ENCODE results near the gene GTF2F2. TPM values are rescaled to one million over a fixed set of nuclear protein-coding genes. Genes with fewer than 3 reads are reported as not detected.

Gene GTF2F2
- total RNA-seq, 2 experiments from 2014 or later: 20.1 to 25.1 TPM

GRCh38 chr13:45205124-45205523, 84.8 kb downstream of the GTF2F2 start:
- no TSS peak for BruUV-seq (replicated peaks)
- no peaks in the 10 kb centered on the region for H3K4me1 ChIP-seq (ENCODE audit: insufficient read depth, low read length, poor library complexity, severe bottlenecking)
- H3K36me3 ChIP-seq (ENCODE audit: insufficient read depth, low read length): peaks cover 16% of the 10 kb centered on the region; the same call in 1 of the 2 replicates
- intact Hi-C loops (cut with micrococcal nuclease; ENCODE audit: unreplicated experiment): no loop called here
- H2AFZ ChIP-seq (ENCODE audit: low read length): no peak overlapping the region
- no peak overlapping the region for H3K4me3 ChIP-seq (ENCODE audit: low read depth, low read length, poor library complexity, severe bottlenecking)
- no peaks in the 10 kb centered on the region for H3K9me3 ChIP-seq (ENCODE audit: low read length)
- CTCF ChIA-PET (ENCODE audit: unreplicated experiment): no interaction called here
- no peak for DNase-seq (ENCODE audit: low spot score)
- no peak overlapping the region for H3K27ac ChIP-seq (ENCODE audit: low read depth, low read length, poor library complexity, severe bottlenecking)
- H3K9me2 ChIP-seq (ENCODE audit: insufficient read depth, low read length): no peaks in the 10 kb centered on the region
- no peaks in the 10 kb centered on the region for H4K20me1 ChIP-seq (ENCODE audit: insufficient read depth, low read length)
- POLR2A ChIA-PET: interaction anchor here (0.6 to 1.5 kb wide), 6 partner anchors 12 to 574 kb away, joined by 3 to 6 read pairs (median 4); no protein-coding TSS in a partner anchor
- no peaks in the 10 kb centered on the region for H3K79me2 ChIP-seq (ENCODE audit: insufficient read depth, low read depth, low read length)
- TF ChIP-seq CTCF (conservative IDR thresholded peaks at IDR 0.05; ENCODE audit: low read length) (no peak), EZH2phosphoT487 (IDR thresholded peaks at IDR 0.05; ENCODE audit: borderline replicate concordance, low read depth, low read length) (no peak)
- no peak overlapping the region for H3K4me2 ChIP-seq (ENCODE audit: low read length)

DNA sequence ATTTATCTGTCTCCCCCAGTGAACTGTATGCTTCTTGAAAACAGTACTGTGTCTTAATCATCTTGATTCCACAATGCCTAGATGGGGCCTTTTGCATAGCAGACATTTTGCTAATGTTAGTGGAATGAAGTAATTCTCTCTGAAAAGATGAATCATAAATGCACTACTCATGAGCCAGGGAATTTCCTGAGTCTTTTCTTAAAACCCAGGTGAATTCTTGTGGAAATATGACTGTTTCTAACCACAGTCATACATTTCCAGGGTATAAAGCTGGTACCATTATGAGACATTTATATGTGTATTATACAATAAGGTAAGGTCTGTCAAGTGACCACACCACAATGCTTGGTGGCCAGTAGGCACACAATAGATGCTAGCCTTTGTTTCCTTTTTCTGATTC, 86.0 kb downstream of the GTF2F2 start:
- Histone ChIP-seq H3K4me3 (ENCODE audit: low read depth, low read length, poor library complexity, severe bottlenecking) (no peak overlapping the region), H3K27ac (ENCODE audit: low read depth, low read length, poor library complexity, severe bottlenecking) (no peak overlapping the region), H3K9me2 (ENCODE audit: insufficient read depth, low read length) (no peaks in the 10 kb centered on the region), H3K9me3 (ENCODE audit: low read length) (no peaks in the 10 kb centered on the region), H3K79me2 (ENCODE audit: insufficient read depth, low read depth, low read length) (no peaks in the 10 kb centered on the region), H3K36me3 (ENCODE audit: insufficient read depth, low read length) (peaks cover 26% of the 10 kb centered on the region; the same call in 1 of the 2 replicates), H3K4me2 (ENCODE audit: low read length) (no peak overlapping the region), H2AFZ (ENCODE audit: low read length) (no peak overlapping the region), H4K20me1 (ENCODE audit: insufficient read depth, low read length) (no peaks in the 10 kb centered on the region), H3K4me1 (ENCODE audit: insufficient read depth, low read length, poor library complexity, severe bottlenecking) (no peaks in the 10 kb centered on the region)
- no TSS peak for BruUV-seq (replicated peaks)
- POLR2A ChIA-PET: interaction anchor here (1.5 to 1.6 kb wide), 2 partner anchors 14 to 21 kb away, joined by 4 to 6 read pairs; no protein-coding TSS in a partner anchor
- no peak for DNase-seq (ENCODE audit: low spot score)
- intact Hi-C loops (cut with micrococcal nuclease; ENCODE audit: unreplicated experiment): no loop called here
- CTCF ChIA-PET (ENCODE audit: unreplicated experiment): no interaction called here
- TF ChIP-seq CTCF (conservative IDR thresholded peaks at IDR 0.05; ENCODE audit: low read length) (no peak), EZH2phosphoT487 (IDR thresholded peaks at IDR 0.05; ENCODE audit: borderline replicate concordance, low read depth, low read length) (no peak)

DNA sequence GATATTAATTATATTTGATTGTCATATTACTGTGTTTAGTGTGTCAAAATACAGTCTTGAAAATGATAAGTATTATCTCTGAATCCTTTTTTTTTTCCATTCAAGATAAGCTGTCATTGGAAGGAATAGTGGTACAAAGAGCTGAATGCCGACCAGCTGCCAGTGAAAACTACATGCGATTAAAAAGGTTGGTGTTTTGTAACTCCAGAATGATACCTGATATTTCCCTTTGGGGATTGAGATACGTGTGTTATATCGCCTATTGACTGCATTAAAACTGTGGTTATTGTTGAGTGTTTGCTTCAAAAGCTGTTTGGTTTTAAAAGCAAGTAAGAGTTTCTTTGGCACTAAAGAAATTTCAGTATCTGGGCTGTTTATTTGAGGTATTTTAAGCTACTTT, 87.0 kb downstream of the GTF2F2 start:
- intact Hi-C loops (cut with micrococcal nuclease; ENCODE audit: unreplicated experiment): no loop called here
- H3K27ac ChIP-seq (ENCODE audit: low read depth, low read length, poor library complexity, severe bottlenecking): no peak overlapping the region
- DNase-seq (ENCODE audit: low spot score): no peak
- no peak overlapping the region for H3K4me2 ChIP-seq (ENCODE audit: low read length)
- no TSS peak for BruUV-seq (replicated peaks)
- H3K36me3 ChIP-seq (ENCODE audit: insufficient read depth, low read length): peaks cover 26% of the 10 kb centered on the region; the same call in 1 of the 2 replicates
- ChIA-PET CTCF (ENCODE audit: unreplicated experiment) (no interaction called here), POLR2A (interaction anchor here (0.6 to 1.6 kb wide), 6 partner anchors 10 to 284 kb away, joined by 3 to 6 read pairs (median 4); no protein-coding TSS in a partner anchor)
- H3K9me3 ChIP-seq (ENCODE audit: low read length): no peaks in the 10 kb centered on the region
- no peak overlapping the region for H2AFZ ChIP-seq (ENCODE audit: low read length)
- H4K20me1 ChIP-seq (ENCODE audit: insufficient read depth, low read length): no peaks in the 10 kb centered on the region
- no peaks in the 10 kb centered on the region for H3K4me1 ChIP-seq (ENCODE audit: insufficient read depth, low read length, poor library complexity, severe bottlenecking)
- no peaks in the 10 kb centered on the region for H3K9me2 ChIP-seq (ENCODE audit: insufficient read depth, low read length)
- no peaks in the 10 kb centered on the region for H3K79me2 ChIP-seq (ENCODE audit: insufficient read depth, low read depth, low read length)
- TF ChIP-seq EZH2phosphoT487 (IDR thresholded peaks at IDR 0.05; ENCODE audit: borderline replicate concordance, low read depth, low read length): no peak
- TF ChIP-seq CTCF (conservative IDR thresholded peaks at IDR 0.05; ENCODE audit: low read length): no peak
- H3K4me3 ChIP-seq (ENCODE audit: low read depth, low read length, poor library complexity, severe bottlenecking): no peak overlapping the region
